AML-193 (cell line): ENCODE results near the gene DLK1.

Experiments used
- DNase-seq, 2 experiments: peaks; one replicate each; lab custom pipeline; 2025; lab: John Stamatoyannopoulos, UW

Gene DLK1

GRCh38 chr14:100734031-100734990 lies 7.6 kb downstream of the DLK1 start:
- DNase-seq: no peak

- no peak for DNase-seq
Observed at GRCh38 chr14:100735271-100735670, 8.6 kb downstream of the DLK1 start.

- no peak for DNase-seq
Observed at GRCh38 chr14:100736269-100737180, 9.8 kb downstream of the DLK1 start.

GRCh38 chr14:100737526-100737925 lies 10.8 kb downstream of the DLK1 start:
- DNase-seq: no peak

- no peak for DNase-seq
Observed at GRCh38 chr14:100738269-100738691, 11.6 kb downstream of the DLK1 start.

GRCh38 chr14:100738704-100739131 lies 12.0 kb downstream of the DLK1 start:
- no peak for DNase-seq

- no peak for DNase-seq
Observed at GRCh38 chr14:100739306-100739705, 12.6 kb downstream of the DLK1 start.

- no peak for DNase-seq
Observed at GRCh38 chr14:100740196-100740825, 13.6 kb downstream of the DLK1 start.

GRCh38 chr14:100740929-100741328 lies 14.2 kb downstream of the DLK1 start:
- no peak for DNase-seq

GRCh38 chr14:100741966-100742365 lies 15.3 kb downstream of the DLK1 start:
- no peak for DNase-seq

GRCh38 chr14:100746326-100746725 lies 19.6 kb downstream of the DLK1 start:
- DNase-seq: no peak

GRCh38 chr14:100747021-100747586 lies 20.4 kb downstream of the DLK1 start:
- no peak for DNase-seq

- no peak for DNase-seq
Observed at GRCh38 chr14:100747736-100748135, 21.0 kb downstream of the DLK1 start.

GRCh38 chr14:100748403-100748802 lies 21.7 kb downstream of the DLK1 start:
- no peak for DNase-seq

- DNase-seq: no peak
Observed at GRCh38 chr14:100748944-100749343, 22.3 kb downstream of the DLK1 start.

- no peak for DNase-seq
Observed at GRCh38 chr14:100749967-100750597, 23.4 kb downstream of the DLK1 start.

GRCh38 chr14:100750762-100751699 lies 24.3 kb downstream of the DLK1 start:
- DNase-seq: no peak

- no peak for DNase-seq
Observed at GRCh38 chr14:100754020-100754419, 27.3 kb downstream of the DLK1 start.

- DNase-seq: no peak
Observed at GRCh38 chr14:100755649-100756048, 29.0 kb downstream of the DLK1 start.

- no peak for DNase-seq
Observed at GRCh38 chr14:100761481-100761880, 34.8 kb downstream of the DLK1 start.
